ENCODE measurements around the gene KIF1B.

KIF1B gene

DNA sequence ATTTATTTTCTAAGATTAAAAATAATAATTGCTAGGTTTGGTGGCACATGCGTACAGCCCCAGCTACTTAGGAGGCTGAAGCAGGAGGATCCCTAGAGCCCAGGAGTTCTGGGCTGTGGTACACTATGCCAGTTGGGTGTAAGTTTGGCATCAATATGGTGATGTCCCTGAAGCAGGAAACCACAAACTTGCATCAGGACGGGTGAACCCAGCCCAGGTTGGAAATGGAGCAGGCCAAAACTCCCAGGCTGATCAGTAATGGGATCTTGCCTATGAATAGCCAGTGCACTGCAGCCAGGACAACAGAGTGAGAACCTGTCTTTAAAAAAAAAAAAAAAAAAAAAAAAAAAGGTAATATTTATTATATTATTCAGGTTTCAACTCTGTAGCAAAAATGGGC lies 96.1 kb downstream of the KIF1B start:
- CTCF ChIA-PET = interaction anchor here (0.8 kb wide), 1 partner anchor 96 kb away, joined by 3 read pairs; the partner anchor contains the start of gene KIF1B
- Histone ChIP-seq H3K9me3 (ENCODE audit: control insufficient read depth, insufficient read depth, low read depth, low read length) (no peaks in the 10 kb centered on the region), H3K4me1 (ENCODE audit: control insufficient read depth, insufficient read depth, low read length) (no peaks in the 10 kb centered on the region), H3K4me3 (ENCODE audit: low read depth, low read length) (no peak overlapping the region), H3K27ac (ENCODE audit: extremely low read depth, low read depth, low read length) (no peak overlapping the region), H3K36me3 (ENCODE audit: control insufficient read depth in 2 of 2, insufficient read depth in 1 of 2, low read length in 2 of 2) (peaks cover 12 to 50% of the 10 kb centered on the region in 2 experiments; a peak in 2 of 3 replicates)
- TF ChIP-seq, protein P1, sequence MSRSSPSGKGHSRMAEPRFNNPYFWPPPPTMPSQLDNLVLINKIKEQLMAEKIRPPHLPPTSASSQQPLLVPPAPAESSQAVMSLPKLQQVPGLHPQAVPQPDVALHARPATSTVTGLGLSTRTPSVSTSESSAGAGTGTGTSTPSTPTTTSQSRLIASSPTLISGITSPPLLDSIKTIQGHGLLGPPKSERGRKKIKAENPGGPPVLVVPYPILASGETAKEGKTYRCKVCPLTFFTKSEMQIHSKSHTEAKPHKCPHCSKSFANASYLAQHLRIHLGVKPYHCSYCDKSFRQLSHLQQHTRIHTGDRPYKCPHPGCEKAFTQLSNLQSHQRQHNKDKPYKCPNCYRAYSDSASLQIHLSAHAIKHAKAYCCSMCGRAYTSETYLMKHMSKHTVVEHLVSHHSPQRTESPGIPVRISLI (tag by site-specific recombination; IDR thresholded peaks at IDR 0.05) = 0 out of 2 replicates have a peak, but pooled peaks have one; percentile 18
- no peak for TF ChIP-seq HOXD13 (CRISPR knock-in tag; IDR thresholded peaks at IDR 0.05; ENCODE audit: borderline replicate concordance)
- POLR2A ChIA-PET = no interaction called here

DNA sequence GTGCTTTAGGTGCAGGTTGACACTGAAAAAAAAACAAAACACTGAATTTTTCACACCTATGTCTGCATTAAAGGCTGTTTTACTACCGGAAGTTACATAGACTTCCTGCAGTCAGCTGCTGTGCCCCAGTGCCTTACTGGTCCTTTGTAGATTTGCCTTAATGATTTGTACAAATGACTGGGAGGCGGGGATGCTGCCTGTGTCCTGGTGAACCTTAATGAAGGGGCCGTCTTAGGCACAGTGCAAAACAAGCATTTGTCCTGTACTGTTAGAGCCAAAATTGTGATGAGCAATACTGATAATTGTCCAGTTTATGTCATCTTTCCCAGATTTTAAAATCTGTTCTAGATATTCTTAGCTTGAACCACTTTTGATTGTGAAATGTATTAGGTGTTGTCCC lies 97.6 kb downstream of the KIF1B start:
- CTCF ChIA-PET = interaction anchor here (0.6 kb wide), 1 partner anchor 31 kb away, joined by 3 read pairs; no protein-coding TSS in a partner anchor
- Histone ChIP-seq H3K9me3 (ENCODE audit: control insufficient read depth, insufficient read depth, low read depth, low read length) (no peaks in the 10 kb centered on the region), H3K36me3 (ENCODE audit: control insufficient read depth in 2 of 2, insufficient read depth in 1 of 2, low read length in 2 of 2) (peaks cover 10 to 45% of the 10 kb centered on the region in 2 experiments; a peak in 2 of 3 replicates), H3K27ac (ENCODE audit: extremely low read depth, low read depth, low read length) (no peak overlapping the region), H3K4me1 (ENCODE audit: control insufficient read depth, insufficient read depth, low read length) (no peaks in the 10 kb centered on the region), H3K4me3 (ENCODE audit: low read depth, low read length) (no peak overlapping the region)
- TF ChIP-seq ZNF549 (tag by site-specific recombination; IDR thresholded peaks at IDR 0.05) (no peak), ZNF366 (tag by site-specific recombination; conservative IDR thresholded peaks at IDR 0.05) (no peak), PRDM6 (tag by site-specific recombination; IDR thresholded peaks at IDR 0.05) (0 out of 2 replicates have a peak, but pooled peaks have one; percentile 34), ZNF174 (tag by site-specific recombination; IDR thresholded peaks at IDR 0.05) (no peak), EGR2 (tag by site-specific recombination; IDR thresholded peaks at IDR 0.05; ENCODE audit: low read depth) (no peak)
- POLR2A ChIA-PET = interaction anchor here (0.6 kb wide), 1 partner anchor 490 kb away, joined by 3 read pairs; no protein-coding TSS in a partner anchor

- TF ChIP-seq, protein P2, sequence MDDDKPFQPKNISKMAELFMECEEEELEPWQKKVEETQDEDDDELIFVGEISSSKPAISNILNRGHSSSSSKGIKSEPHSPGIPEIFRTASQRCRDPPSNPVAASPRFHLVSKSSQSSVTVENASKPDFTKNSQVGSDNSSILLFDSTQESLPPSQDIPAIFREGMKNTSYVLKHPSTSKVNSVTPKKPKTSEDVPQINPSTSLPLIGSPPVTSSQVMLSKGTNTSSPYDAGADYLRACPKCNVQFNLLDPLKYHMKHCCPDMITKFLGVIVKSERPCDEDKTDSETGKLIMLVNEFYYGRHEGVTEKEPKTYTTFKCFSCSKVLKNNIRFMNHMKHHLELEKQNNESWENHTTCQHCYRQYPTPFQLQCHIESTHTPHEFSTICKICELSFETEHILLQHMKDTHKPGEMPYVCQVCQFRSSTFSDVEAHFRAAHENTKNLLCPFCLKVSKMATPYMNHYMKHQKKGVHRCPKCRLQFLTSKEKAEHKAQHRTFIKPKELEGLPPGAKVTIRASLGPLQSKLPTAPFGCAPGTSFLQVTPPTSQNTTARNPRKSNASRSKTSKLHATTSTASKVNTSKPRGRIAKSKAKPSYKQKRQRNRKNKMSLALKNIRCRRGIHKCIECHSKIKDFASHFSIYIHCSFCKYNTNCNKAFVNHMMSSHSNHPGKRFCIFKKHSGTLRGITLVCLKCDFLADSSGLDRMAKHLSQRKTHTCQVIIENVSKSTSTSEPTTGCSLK (tag by site-specific recombination; IDR thresholded peaks at IDR 0.05) = no peak
- TF ChIP-seq ZNF24 (tag by site-specific recombination; IDR thresholded peaks at IDR 0.05) (no peak), ZNF837 (tag by site-specific recombination; IDR thresholded peaks at IDR 0.05) (no peak), ZNF155 (tag by site-specific recombination; IDR thresholded peaks at IDR 0.05) (no peak), ZNF530 (tag by site-specific recombination; IDR thresholded peaks at IDR 0.05; ENCODE audit: low read depth) (no peak), RBAK (tag by site-specific recombination; IDR thresholded peaks at IDR 0.05) (no peak), ZNF658 (tag by site-specific recombination; IDR thresholded peaks at IDR 0.05) (no peak), ZFP3 (tag by site-specific recombination; IDR thresholded peaks at IDR 0.05; ENCODE audit: low read depth) (no peak)
- ChIA-PET CTCF (interaction anchor here (0.5 kb wide), 1 partner anchor 68 kb away, joined by 3 read pairs; no protein-coding TSS in a partner anchor), POLR2A (no interaction called here)
- no peaks in the 10 kb centered on the region for H3K9me3 ChIP-seq (ENCODE audit: control insufficient read depth, insufficient read depth, low read depth, low read length)
- peaks cover 3 to 31% of the 10 kb centered on the region in 2 experiments; a peak in 2 of 3 replicates for H3K36me3 ChIP-seq (ENCODE audit: control insufficient read depth in 2 of 2, insufficient read depth in 1 of 2, low read length in 2 of 2)
- H3K4me3 ChIP-seq (ENCODE audit: low read depth, low read length) = no peak overlapping the region
- H3K4me1 ChIP-seq (ENCODE audit: control insufficient read depth, insufficient read depth, low read length) = no peaks in the 10 kb centered on the region
- H3K27ac ChIP-seq (ENCODE audit: extremely low read depth, low read depth, low read length) = no peak overlapping the region
Observed at GRCh38 chr1:10309243-10310011, 99.1 kb downstream of the KIF1B start.
